ENCODE results near the gene PRCP.
A peak's percentile ranks its signal among the peaks of the same experiment; 100 is the strongest.

The PRCP gene

DNA sequence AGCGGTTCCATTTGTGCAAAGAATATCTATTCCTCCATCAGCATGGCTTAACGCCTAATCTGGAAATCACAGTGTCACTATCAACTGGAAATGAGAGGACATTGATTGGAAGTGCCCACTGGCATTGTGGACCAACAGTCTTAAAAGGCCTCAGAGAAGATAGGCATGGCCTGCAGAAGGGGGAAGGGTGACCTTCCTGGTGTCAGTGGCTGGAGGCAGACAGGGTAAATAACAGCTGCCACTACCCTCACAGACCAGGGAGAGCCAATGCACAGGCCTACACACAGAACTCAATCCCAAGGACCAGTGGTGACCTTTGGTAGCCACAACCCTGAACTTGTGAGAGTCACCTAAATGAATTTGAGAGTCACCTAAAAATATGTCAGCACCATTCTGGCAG lies 37.3 kb upstream of the PRCP start:
- no peak for DNase-seq (ENCODE audit: low read depth)
- TF ChIP-seq, protein P1, sequence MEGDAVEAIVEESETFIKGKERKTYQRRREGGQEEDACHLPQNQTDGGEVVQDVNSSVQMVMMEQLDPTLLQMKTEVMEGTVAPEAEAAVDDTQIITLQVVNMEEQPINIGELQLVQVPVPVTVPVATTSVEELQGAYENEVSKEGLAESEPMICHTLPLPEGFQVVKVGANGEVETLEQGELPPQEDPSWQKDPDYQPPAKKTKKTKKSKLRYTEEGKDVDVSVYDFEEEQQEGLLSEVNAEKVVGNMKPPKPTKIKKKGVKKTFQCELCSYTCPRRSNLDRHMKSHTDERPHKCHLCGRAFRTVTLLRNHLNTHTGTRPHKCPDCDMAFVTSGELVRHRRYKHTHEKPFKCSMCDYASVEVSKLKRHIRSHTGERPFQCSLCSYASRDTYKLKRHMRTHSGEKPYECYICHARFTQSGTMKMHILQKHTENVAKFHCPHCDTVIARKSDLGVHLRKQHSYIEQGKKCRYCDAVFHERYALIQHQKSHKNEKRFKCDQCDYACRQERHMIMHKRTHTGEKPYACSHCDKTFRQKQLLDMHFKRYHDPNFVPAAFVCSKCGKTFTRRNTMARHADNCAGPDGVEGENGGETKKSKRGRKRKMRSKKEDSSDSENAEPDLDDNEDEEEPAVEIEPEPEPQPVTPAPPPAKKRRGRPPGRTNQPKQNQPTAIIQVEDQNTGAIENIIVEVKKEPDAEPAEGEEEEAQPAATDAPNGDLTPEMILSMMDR (IDR thresholded peaks at IDR 0.05; ENCODE audit: control insufficient read depth, extremely low read depth, insufficient read depth) = no peak
- H3K4me3 ChIP-seq (ENCODE audit: low read depth, low read length) = no peak overlapping the region

DNA sequence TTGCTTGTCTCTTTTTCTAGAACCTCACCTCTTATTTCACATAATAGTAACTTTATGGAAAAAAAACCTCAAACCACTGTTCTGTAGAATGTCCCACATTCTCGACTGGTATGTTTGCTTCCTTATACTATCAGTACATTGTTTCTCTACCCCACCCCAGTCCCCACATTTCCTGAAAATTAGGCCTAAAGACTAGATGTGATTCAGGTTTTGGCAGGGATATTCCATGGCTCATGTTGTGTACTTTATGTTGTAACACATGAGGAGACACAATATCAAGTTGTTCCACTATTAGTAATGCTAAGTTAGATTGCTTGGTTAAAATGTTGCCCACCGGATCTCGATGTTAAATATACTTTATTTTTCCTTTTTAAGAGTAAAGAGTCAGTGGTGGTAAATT lies 36.0 kb upstream of the PRCP start:
- H3K4me3 ChIP-seq (ENCODE audit: low read depth, low read length) = no peak overlapping the region
- no peak for DNase-seq (ENCODE audit: low read depth)
- TF ChIP-seq, protein P1 (IDR thresholded peaks at IDR 0.05; ENCODE audit: control insufficient read depth, extremely low read depth, insufficient read depth) = no peak

DNA sequence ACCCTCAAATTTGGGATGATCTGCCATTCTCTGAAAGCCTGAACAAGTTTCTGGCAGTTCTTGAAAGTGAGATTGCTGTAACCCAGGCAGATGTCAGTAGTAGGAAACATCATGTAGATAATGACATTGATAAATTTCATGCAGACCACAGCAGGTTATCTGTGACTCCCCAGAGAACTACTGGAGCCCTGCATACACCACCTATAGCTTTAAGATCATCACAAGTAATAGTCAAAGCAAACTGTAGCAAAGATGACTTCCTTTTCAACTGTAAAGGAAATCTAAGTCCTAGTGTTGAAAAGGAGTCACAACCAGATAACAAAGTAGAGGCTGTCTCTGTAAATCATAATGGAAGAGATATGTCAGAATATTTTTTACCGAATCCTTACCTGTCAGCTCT lies 32.3 kb upstream of the PRCP start:
- no peak for DNase-seq (ENCODE audit: low read depth)
- TF ChIP-seq, protein P1 (IDR thresholded peaks at IDR 0.05; ENCODE audit: control insufficient read depth, extremely low read depth, insufficient read depth) = no peak
- no peak overlapping the region for H3K4me3 ChIP-seq (ENCODE audit: low read depth, low read length)

DNA sequence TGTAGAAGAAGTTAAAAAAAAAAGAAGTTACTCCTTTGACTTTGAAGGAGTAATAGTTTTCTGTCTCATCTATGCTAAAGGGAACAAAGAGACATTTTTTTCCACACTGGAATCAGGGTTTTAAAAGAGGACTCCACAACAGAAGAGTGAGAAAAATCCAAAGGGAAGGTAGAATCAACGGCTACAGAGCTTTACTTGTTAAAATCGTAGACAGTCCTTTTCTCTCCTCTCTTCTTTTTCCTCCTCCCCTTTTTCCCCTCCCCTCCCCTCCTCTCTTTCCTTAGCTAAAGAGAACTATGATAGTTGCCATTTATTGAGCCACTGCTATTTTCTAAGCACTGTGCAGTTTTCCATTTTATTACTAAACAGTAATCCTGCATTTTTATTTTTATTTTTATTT lies 30.5 kb upstream of the PRCP start:
- TF ChIP-seq, protein P1 (IDR thresholded peaks at IDR 0.05; ENCODE audit: control insufficient read depth, extremely low read depth, insufficient read depth) = no peak

DNA sequence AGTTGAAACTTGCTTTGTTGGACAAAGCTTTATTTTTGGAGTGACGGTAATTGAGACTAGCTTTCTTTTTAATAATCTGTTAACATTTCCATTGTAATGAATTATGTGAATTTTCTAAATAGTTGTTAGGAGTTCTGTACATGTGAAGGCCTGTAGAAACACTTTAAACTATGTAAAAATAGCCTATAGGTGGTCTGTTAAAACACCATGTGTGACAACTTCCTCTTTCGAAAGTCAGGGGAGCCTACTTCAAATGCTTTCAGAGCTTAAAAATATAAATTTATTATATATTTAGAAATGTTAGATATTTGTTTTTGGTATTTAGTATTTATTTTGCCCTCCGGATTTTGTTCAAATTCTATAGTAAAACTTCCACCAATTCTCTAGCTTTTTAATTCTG lies 30.0 kb upstream of the PRCP start:
- H3K4me3 ChIP-seq (ENCODE audit: low read depth, low read length) = no peak overlapping the region
- TF ChIP-seq, protein P1 (IDR thresholded peaks at IDR 0.05; ENCODE audit: control insufficient read depth, extremely low read depth, insufficient read depth) = no peak
- no peak for DNase-seq (ENCODE audit: low read depth)

More for the DNA sequence above, 30.5 kb upstream of the PRCP start:
- DNase-seq (ENCODE audit: low read depth) = no peak
- H3K4me3 ChIP-seq (ENCODE audit: low read depth, low read length) = no peak overlapping the region

DNA sequence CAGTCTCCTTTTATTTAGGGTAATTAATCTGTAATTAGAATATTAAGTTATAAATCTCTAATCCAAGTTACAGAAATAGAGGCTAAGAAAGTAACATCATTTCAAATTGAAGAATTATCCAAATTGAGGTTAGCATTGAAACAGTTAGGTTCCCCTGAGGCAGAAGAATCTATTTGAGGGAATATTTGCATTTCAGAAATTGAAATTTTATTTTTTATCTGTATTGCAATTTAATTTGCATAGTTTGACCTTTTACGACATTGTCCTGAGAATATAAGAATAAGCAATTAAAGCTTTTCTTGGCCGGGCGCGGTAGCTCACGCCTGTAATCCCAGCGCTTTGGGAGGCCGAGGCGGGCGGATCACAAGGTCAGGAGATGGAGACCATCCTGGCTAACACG lies 28.9 kb upstream of the PRCP start:
- no peak for DNase-seq (ENCODE audit: low read depth)
- TF ChIP-seq, protein P1 (IDR thresholded peaks at IDR 0.05; ENCODE audit: control insufficient read depth, extremely low read depth, insufficient read depth) = no peak
- H3K4me3 ChIP-seq (ENCODE audit: low read depth, low read length) = no peak overlapping the region

DNA sequence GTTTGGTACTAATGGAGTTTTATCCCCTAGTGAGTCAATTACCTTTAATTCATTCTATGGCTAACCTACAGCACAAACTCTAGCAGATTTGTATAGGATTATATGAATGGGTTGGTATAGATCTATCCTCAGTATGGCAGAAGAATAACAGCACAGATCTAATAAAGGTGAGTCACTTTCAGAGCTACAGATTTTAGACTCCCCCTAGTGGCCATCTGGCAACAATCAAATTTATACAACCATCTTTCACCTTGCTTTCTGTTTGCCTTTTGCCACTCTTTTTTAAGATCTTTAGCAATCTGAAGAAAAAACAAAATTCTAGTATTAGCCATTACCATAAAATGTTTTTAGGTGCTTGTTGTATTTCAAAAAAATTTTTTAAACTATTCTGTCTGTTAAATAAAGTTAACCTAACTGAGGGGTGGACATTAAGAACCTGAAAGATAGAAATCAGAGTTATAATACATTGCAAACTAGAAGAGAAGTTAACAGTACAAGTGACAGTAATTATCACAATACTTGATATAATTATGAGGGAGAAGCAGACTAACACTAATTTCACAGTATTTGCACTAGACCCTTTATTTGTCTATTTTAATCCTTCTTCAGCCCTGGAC lies 27.1 kb upstream of the PRCP start:
- H3K4me3 ChIP-seq (ENCODE audit: low read depth, low read length) = no peak overlapping the region
- TF ChIP-seq, protein P1 (IDR thresholded peaks at IDR 0.05; ENCODE audit: control insufficient read depth, extremely low read depth, insufficient read depth) = peak; percentile 52
- DNase-seq (ENCODE audit: low read depth) = peak; percentile 32
